BJ (cell line): ENCODE results near the gene TBL1X. TPM values are rescaled to one million over a fixed set of nuclear protein-coding genes. Genes with fewer than 3 reads are reported as not detected.

Experiments used
- CTCF ChIA-PET: fragments of 350-600 bp; formaldehyde crosslinking; extraction: SDS; loops from one replicate; lab custom pipeline; 2021; ENCODE audit warnings: antibody characterized with exemption, inconsistent platforms; lab: Yijun Ruan, JAX
- POLR2A ChIA-PET: fragments of 300-600 bp; sonication (Branson Sonifier 250); formaldehyde crosslinking; extraction: SDS; loops from one replicate; lab custom pipeline; 2021; ENCODE audit warnings: antibody characterized with exemption; lab: Charles Lee
- DNase-seq: peaks from one replicate; pipeline ENCODE4 v3.0.0-alpha.2; 2011; ENCODE audit warnings: low read depth
- H3K27me3 ChIP-seq: 2 replicates; pipeline ENCODE4 v1.6.0; 2011; ENCODE audit warnings: low read length; ENCODE audit not compliant: control insufficient read depth, insufficient read depth
- H3K36me3 ChIP-seq: 2 replicates; pipeline ENCODE4 v1.5.1; 2011; ENCODE audit warnings: low read length; ENCODE audit not compliant: control insufficient read depth, insufficient read depth
- H3K4me3 ChIP-seq: 2 replicates; pipeline ENCODE4 v1.5.1; 2011; ENCODE audit warnings: low read depth, mild to moderate bottlenecking, control low read depth, low read length
- polyA plus RNA-seq: library from polyadenylated mRNA; depleted of rRNA; stranded (reverse); fragments of >200 nt; gene quantifications from 2 replicates; pipeline ENCODE4 v1.2.3, GENCODE V29; 2011
- TF ChIP-seq, protein P1 (sequence below): IDR thresholded peaks from 2 replicates; pipeline ENCODE4 v1.5.1; 2011; ENCODE audit warnings: low read depth, mild to moderate bottlenecking, control low read depth, inconsistent platforms, low read length, moderate library complexity; ENCODE audit not compliant: insufficient read depth

The TBL1X gene
- polyA plus RNA-seq, 1 experiment: 13.2 TPM

DNA sequence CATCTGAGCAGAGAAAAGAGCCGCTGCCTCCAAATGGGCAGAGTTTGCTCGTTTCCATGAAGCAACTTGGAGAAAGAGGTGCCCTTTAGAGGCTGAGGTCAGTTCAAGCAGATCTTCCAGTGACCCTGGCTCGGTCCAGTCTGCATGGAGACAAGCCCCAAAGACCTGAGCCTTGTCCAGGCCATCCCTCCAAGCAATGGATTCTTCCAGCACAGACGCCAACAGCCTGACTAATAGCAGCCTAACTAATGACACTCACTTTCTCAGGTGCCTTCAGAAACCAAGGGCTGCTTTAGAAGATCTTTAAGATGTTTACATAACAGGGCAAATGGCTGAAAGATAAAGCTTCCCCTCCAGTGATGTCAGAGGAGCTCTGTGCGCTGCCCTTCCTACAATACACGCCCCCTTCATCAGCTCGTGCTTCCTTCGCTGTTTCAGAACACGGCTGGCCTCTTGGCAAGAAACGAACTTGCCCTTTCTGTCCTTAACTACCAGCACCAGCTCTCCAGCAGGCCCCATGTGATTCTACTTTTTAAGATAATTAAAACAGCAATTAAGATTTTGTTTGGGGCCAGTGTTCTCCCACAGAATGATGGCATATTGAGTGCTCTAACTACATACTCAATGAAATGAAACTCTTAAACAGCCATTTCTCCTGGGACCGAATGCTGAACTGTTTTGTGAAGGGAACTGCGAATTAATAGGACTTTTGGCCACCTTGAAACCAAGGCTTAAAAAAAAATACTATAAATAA, 181.8 kb downstream of the TBL1X start:
- no peak overlapping the region for H3K4me3 ChIP-seq
- TF ChIP-seq, protein P1, sequence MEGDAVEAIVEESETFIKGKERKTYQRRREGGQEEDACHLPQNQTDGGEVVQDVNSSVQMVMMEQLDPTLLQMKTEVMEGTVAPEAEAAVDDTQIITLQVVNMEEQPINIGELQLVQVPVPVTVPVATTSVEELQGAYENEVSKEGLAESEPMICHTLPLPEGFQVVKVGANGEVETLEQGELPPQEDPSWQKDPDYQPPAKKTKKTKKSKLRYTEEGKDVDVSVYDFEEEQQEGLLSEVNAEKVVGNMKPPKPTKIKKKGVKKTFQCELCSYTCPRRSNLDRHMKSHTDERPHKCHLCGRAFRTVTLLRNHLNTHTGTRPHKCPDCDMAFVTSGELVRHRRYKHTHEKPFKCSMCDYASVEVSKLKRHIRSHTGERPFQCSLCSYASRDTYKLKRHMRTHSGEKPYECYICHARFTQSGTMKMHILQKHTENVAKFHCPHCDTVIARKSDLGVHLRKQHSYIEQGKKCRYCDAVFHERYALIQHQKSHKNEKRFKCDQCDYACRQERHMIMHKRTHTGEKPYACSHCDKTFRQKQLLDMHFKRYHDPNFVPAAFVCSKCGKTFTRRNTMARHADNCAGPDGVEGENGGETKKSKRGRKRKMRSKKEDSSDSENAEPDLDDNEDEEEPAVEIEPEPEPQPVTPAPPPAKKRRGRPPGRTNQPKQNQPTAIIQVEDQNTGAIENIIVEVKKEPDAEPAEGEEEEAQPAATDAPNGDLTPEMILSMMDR: no peak
- DNase-seq: no peak
- ChIA-PET POLR2A (no interaction called here), CTCF (no interaction called here)
- no peaks in the 10 kb centered on the region for H3K27me3 ChIP-seq
- no peaks in the 10 kb centered on the region for H3K36me3 ChIP-seq

DNA sequence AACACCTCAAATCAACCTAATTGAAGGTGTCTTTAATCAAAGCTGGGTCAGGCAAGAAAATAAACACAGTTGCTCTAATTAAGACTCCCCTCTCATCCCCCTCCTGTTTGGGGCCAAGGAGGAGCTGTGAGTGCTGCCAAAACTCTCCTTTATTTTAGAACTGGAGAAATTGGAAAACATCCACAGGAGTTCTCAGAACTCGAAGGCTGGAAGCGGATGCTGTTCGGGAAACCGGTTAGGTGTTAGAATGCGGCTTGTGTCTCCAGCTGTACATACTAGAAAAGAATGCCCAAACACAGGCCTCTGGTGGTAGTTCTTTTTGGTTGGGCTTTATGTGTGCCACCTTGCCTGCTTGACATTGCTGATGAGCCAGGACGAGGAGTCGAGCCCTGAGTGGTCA, 182.6 kb downstream of the TBL1X start:
- Histone ChIP-seq H3K4me3 (no peak overlapping the region), H3K36me3 (no peaks in the 10 kb centered on the region), H3K27me3 (no peaks in the 10 kb centered on the region)
- TF ChIP-seq, protein P1: no peak
- CTCF ChIA-PET: interaction anchor here (0.5 kb wide), 1 partner anchor 116 kb away, joined by 3 read pairs; no protein-coding TSS in a partner anchor
- DNase-seq: no peak
- POLR2A ChIA-PET: no interaction called here

DNA sequence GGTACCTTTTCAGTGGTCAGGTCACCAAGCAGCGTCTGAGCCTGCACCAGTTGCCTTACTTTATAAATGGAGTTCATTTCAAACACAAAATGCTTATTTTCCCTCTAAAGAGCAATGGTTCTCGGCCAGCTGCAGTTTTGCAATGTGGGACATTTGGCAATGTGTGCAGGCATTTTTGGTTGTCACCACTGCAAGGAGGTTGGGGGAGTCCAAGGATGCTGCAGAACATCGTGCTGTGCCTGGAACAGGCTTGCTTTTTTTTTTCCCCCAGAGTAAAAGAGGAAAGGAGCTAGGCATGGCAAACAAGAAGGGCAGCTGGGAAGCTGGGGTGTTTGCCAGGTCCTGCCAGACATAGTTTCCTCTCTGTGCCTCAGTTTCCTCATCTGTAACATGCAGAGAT, 185.2 kb downstream of the TBL1X start:
- Histone ChIP-seq H3K27me3 (no peaks in the 10 kb centered on the region), H3K36me3 (no peaks in the 10 kb centered on the region), H3K4me3 (no peak overlapping the region)
- TF ChIP-seq, protein P1: no peak
- POLR2A ChIA-PET: no interaction called here
- DNase-seq: no peak
- CTCF ChIA-PET: interaction anchor here (0.6 kb wide), 1 partner anchor 525 kb away, joined by 4 read pairs; no protein-coding TSS in a partner anchor

DNA sequence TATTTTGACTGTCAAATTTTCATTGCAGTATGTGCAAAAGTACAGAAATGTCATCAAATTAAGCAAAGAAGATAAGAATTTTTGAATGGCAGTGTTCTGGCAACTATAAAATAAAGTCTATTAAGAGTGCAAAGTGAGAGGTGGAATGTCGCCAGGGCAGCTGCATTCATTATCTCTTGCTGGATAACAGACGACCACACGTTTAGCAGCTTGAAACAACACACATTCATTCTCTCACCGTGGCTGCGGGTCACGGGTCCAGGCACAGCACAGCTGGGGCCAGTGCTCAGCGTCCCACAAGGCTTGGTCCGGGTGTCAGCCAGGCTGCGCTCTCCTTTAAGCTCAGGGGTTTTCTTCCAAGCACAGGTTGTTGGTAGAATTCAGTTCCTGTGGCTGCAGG, 186.9 kb downstream of the TBL1X start:
- CTCF ChIA-PET: no interaction called here
- TF ChIP-seq, protein P1: no peak
- DNase-seq: no peak

DNA sequence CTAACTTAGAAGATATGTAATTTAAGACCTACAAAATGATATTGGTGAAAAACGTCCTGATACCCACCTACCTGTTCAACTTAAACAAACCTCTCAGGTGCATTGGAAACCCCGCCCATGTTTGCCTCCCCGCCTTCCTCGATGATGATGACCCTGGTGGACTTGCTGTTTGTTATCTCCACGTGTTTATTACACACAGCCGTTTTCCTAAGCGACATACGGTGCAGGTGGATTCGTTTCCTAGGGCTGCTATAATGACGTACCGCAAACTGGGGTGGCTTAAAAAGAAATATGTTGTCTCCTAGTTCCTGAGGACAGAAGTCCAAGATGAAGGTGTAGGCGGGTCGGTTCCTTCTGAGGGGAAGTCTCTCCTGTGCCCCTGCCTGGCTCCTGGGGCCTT, 190.1 kb downstream of the TBL1X start:
- H3K4me3 ChIP-seq: no peak overlapping the region
- POLR2A ChIA-PET: no interaction called here
- no peak for DNase-seq
- TF ChIP-seq, protein P1: no peak
- H3K36me3 ChIP-seq: no peaks in the 10 kb centered on the region; the same call in 1 of the 2 replicates
- CTCF ChIA-PET: no interaction called here
- H3K27me3 ChIP-seq: no peaks in the 10 kb centered on the region

More for the DNA sequence above, 186.9 kb downstream of the TBL1X start:
- H3K36me3 ChIP-seq: no peaks in the 10 kb centered on the region
- no peak overlapping the region for H3K4me3 ChIP-seq
- POLR2A ChIA-PET: no interaction called here
- no peaks in the 10 kb centered on the region for H3K27me3 ChIP-seq
